NCI-H1694 treated with DMSO at 0.1 percent for 48 hours (cell line): ENCODE results near the gene METTL24.
"Not testable (repeated sequence)": the region's sequence is repeated elsewhere in the genome, so short reads cannot be mapped to it uniquely, and the experiment has no call there.

ENCODE experiments used
- DNase-seq: peaks from one replicate; lab custom pipeline; 2025; lab: John Stamatoyannopoulos, UW

Gene METTL24

GRCh38 chr6:110265273-110265672 lies 92.9 kb downstream of the METTL24 start:
- DNase-seq: no peak

DNA sequence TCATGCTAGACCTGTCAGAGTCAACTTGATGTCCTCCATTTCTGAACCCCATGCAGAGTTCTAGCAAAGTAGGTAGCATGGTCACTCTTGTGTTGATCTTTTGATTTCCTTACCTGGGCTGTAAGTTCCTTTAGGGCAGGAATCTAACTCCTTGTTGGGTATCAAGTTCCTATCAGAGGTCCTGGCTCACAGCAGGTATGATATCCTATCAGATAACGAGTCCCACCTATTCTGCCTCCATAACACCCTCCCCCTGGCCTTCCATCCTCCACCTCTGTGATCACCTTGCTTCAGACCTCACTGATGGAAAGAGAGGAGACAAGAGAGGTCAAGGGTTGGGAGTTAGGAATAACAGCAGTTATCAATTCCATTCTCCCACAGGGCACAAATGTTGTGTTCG lies 101.8 kb downstream of the METTL24 start:
- no peak for DNase-seq

DNA sequence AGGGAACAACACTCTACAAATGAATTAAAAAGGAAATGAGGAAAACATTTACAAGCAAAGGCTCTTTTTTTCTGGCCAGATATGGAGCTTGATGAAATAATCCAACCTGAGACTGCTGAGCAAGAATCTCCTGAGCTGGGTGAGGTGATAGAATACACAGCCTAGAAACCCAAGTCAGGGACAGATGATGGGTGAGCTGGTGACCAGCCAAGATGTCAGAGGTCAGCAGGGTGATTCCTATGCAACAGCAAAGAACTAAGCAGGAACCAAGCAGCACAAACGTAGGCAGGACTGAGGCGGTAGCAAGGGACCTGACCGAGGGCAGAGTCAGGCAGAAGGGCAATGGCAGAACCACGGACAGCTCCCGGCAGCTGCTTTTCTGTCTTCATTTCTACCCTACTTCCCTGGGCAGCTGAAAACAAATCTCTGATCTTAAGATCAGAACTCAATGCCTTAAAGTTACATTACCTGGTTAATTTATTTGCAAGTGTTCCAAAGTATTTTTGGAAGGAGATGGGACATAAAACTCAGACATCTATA lies 102.9 kb downstream of the METTL24 start:
- no peak for DNase-seq

- DNase-seq: no peak
Observed at GRCh38 chr6:110250838-110251237, 107.3 kb downstream of the METTL24 start.

- DNase-seq: no peak
Observed at GRCh38 chr6:110250058-110250457, 108.1 kb downstream of the METTL24 start.

- DNase-seq: no peak
Observed at GRCh38 chr6:110246900-110247546, 111.1 kb downstream of the METTL24 start.

DNA sequence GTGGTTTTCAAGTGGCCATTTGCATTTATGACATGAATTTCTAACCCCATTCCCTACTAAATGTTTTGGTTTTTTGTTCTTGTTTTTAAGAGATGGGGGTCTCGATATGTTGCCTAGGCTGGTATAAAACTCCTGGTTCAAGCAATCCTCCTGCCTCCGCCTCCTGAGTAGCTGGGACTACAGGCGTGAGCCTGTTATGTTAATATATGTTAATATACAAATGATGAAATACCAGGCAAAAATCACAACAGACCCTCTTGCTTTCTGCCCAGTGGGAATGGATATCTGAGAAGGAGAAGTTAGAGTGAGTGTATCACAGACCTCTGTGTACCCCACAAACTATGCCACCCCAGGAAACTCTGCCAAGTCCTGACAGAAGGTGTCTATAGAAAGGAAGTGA lies 111.8 kb downstream of the METTL24 start:
- DNase-seq: no peak

DNA sequence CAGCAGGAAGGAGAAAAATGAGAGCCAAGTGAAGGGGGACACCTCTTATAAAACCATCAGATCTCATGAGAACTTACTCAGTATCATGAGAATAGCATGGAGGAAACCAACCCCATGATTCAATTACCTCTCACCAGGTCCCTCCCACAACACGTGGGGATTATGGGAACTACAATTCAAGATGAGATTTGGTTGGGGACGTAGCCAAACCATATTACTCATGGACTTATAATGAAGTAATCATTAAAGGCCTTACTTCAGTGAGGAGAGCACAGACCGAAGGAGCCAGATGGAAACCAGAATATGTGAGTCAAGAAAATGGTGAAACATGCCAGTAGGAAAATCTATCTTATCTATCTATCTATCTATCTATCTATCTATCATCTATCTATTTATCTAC lies 113.5 kb downstream of the METTL24 start:
- not testable (repeated sequence) for DNase-seq

DNA sequence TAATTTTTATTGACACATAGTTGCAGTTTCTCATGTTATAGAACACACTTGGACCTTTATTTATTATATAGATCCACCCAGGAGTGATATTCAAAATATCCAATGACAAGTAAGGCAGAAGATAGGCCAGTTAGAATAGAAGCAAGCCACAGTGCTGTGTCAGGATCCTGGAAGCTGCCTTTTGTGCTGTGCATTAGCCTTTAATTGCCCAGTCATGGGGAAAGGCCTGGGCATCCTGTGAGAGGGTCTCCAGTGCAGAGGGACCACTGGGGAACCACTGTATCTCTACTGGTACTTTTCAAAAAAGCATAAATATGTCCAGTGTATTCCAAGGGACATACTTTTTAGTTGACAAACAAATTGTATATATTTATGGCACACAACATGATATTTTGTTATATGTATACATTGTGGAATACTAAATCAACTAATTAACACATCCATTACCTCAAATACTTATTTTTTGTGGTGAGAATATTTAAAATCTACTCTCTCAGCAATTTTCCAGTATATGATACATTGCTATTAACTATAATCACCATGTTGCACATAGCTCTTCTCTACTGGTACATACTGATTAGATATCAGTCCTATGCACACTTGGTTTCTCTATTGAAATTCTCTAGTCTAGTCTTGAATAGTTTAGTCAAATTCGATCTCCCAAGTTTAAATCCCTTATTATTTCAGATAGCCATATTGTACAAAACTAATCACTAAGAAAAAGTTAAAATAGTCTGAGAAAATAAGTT lies 118.4 kb downstream of the METTL24 start:
- no peak for DNase-seq

- not testable (repeated sequence) for DNase-seq
Observed at GRCh38 chr6:110236007-110236406, 122.1 kb downstream of the METTL24 start.

DNA sequence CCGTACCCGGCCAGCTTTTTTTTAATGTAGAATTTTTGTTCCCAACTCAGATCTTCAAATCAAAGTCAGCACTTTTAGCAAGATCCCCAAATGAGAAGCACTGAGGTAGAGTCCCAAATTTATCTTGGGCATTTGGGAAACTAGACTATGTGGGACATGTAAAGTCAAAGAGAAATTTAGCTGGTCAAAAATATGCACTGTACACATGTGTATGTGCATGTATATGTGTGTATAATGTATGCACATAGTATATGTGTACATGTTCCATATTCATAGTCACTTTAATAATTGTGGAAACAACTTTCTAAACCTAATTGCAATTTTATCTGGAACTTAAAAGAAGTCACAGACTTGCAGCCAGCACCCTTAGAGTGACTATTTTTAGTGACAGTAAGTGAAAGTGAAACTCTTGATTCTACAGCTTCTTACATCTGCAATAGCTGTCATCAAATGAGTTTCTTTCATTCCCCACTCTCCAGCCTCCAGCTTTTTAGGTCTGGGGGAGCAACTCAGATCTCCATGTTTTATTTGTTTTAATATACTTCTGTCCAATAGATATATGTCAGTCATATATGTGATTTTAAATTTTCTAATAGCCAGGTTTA lies 124.3 kb downstream of the METTL24 start:
- no peak for DNase-seq

DNA sequence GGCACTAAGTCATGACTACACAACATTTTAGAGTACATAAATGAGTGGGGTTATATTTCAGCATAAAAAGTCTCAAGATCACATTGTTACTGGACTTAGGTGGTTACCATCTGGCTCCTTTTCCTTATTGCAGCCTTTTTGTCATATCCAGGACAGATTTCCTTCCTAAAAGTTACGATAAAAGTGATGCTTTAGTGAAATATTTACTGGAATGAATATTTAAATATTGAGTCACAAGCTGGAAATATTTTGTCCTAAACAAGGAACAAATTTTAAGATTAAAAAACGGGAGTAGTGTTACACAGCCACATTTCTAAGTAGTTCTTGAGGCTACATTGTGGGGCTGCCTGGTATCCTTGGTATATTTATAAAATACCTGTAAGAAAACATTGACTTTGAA lies 125.7 kb downstream of the METTL24 start:
- no peak for DNase-seq

- DNase-seq: no peak
Observed at GRCh38 chr6:110226261-110226660, 131.9 kb downstream of the METTL24 start.

DNA sequence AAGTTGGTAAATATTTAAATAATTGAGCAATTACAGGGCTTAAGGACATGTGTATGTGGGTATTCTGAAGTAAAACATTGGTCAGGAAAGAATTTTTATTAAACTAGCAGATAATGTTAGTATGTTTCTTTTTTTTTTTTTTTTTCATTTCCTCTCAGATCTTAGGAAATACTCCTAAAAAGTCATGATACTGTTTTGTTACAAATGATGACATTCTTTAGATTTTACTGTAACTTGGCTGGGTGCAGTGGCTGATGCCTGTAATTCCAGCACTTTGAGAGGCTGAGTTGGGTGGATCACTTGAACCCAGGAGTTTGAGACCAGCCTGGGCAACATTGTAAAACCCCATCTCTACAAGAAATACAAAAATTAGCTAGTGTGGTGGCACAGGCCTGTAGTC lies 136.4 kb downstream of the METTL24 start:
- no peak for DNase-seq

GRCh38 chr6:110217266-110217665 lies 140.9 kb downstream of the METTL24 start:
- no peak for DNase-seq

GRCh38 chr6:110216140-110216539 lies 142.0 kb downstream of the METTL24 start:
- no peak for DNase-seq

GRCh38 chr6:110214338-110214737 lies 143.8 kb downstream of the METTL24 start:
- DNase-seq: no peak

DNA sequence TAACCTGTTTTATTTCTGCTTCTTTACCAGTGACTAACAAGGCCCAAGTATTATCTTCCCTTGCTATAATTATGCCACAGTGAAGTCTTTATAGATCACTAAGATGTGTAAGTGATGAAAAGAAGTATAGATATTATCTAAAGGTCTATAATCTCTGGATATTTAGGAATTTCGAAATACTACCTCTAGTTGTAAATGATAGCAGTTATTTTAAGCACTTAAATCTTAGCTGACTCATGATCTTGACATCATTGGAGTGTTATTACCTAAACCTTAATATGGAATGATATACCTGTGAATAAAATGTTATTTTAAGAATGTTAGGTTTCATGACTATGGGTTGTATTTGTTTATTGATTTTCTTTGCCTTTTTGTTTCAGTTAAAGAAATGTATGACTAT lies 146.4 kb downstream of the METTL24 start:
- DNase-seq: no peak

DNA sequence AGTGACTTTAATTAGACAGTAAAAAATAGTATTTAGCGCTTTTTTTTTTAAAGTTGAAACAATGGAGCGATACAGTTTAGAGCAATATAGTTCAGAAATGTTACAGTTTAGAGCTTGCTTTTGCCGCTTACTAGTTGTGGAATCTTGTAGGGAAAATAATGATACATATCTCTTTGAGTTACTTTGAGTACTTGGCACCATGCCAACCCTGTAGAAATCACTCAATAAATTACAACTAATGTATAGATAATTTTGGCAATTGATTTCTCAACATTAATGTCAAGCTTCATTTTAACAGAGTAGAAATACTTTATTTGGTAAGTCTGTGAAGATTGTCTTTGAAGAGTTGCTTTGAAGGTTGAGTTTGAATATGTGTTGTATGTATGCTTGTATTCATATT lies 150.5 kb downstream of the METTL24 start:
- DNase-seq: no peak

DNA sequence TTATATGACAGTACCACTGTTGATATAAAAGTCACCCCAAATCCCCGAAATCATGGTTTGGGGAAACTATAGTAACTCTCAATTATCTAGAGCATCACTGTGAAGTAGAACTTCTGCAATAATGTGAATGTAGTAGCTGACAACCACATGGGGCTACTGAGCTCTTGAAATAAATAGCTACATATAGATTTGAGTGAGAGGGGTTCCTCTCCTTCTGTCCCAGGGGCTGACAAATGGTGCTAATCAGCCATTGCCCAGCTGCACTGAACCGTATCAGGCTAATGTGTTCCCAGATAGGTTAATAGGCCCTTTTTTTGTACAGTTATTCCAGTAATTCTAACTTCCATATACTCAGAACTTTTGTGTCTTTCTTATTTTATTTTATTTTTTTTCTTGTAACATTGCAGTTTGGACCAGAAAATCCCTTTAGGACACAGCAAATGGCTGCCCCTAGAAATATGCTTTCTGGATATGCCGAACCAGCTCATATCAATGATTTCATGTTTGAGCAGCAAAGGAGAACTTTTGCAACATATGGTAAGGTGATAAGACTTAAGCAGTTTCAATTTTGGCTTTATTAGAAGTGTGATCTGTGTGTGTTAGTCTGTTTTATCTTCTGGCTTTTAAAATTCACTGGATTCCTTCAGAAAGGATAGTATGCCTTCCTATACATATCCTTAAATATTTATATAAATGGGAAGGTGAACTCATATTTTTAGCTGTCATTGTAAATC lies 156.8 kb downstream of the METTL24 start:
- DNase-seq: no peak

DNA sequence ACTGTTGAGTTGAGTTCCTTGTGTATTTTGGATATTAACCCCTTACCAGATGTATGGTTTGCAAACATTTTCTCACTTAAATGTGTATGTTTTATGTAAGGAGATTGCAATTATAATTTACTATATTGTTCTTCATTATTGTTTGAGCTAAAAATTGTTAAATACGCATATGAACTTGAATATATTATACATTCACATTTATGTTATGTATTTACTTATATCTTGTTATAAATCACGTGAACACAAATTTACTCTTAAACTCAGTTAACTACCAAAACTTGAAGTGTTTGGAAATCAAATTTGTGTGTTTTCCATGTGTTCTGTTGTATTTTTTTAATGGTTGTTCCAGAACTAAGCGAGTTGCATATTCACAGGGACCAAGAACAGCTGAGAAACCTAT lies 159.6 kb downstream of the METTL24 start:
- DNase-seq: no peak

DNA sequence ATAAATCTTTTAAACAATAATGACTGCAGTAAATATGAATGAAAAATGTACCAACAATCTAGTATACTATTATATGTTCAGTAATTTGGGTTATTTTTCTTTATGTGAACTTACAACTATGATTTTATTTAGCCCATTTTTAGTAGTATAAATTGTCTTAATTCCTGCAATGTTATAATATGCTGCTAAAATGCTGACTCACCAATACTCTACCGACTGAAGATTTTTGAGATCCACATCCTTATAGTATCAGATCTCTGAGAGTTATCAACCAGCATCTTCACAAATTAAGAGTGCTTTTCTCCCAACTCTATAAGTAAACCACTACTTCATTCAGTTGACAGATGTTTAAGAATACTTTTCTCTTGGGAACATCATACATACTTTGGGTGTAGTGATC lies 161.3 kb downstream of the METTL24 start:
- no peak for DNase-seq
